Peyer's patch (tissue), 4 donors: Measurements from ENCODE around the gene SGSH.

Experiments
- CTCF ChIP-seq, 6 experiments: fragments of 450-650 bp in 4 of 6; fragments of 200-600 bp in 2 of 6; sonication (generic) in 1 of 6; IDR thresholded peaks; one replicate each; pipeline ENCODE4 v1.5.1; 2017 to 2019; ENCODE audit warnings: antibody characterized with exemption in 6 of 6, mild to moderate bottlenecking in 3 of 6, moderate library complexity in 1 of 6
- POLR2A ChIP-seq, 2 donors: fragments of 450-650 bp; IDR thresholded peaks; one replicate each; pipeline ENCODE4 v1.5.1; 2017; ENCODE audit warnings: antibody characterized with exemption in 2 of 2, mild to moderate bottlenecking in 2 of 2, moderate library complexity in 2 of 2

- TF ChIP-seq CTCF (IDR thresholded peaks at IDR 0.05) (no peak), POLR2A (IDR thresholded peaks at IDR 0.05) (no peak)
These were observed 33.0 kb downstream of the SGSH start for GRCh38 chr17:80187090-80187489.
